ENCODE data around the gene WNT7B.

DNA sequence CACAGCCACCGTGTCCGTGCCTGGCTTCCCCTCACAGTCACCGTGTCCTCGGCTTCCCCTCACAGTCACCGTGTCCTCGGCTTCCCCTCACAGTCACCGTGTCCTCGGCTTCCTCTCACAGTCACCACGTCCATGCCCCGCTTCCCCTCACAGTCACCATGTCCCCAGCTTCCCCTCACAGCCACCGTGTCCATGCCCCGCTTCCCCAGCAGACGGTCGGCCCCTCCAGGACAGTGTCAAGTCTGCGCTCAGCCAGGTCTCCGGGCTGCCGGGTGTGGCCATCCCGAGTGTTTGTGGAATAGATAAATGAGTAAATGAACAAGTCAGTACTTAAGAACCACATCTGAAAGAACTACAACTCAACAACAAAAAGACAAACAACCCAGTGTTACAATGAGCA lies 23.8 kb downstream of the WNT7B start:
- TF ChIP-seq, protein P1, sequence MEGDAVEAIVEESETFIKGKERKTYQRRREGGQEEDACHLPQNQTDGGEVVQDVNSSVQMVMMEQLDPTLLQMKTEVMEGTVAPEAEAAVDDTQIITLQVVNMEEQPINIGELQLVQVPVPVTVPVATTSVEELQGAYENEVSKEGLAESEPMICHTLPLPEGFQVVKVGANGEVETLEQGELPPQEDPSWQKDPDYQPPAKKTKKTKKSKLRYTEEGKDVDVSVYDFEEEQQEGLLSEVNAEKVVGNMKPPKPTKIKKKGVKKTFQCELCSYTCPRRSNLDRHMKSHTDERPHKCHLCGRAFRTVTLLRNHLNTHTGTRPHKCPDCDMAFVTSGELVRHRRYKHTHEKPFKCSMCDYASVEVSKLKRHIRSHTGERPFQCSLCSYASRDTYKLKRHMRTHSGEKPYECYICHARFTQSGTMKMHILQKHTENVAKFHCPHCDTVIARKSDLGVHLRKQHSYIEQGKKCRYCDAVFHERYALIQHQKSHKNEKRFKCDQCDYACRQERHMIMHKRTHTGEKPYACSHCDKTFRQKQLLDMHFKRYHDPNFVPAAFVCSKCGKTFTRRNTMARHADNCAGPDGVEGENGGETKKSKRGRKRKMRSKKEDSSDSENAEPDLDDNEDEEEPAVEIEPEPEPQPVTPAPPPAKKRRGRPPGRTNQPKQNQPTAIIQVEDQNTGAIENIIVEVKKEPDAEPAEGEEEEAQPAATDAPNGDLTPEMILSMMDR (IDR thresholded peaks at IDR 0.05): no peak
- TF ChIP-seq POLR2A (IDR thresholded peaks at IDR 0.05): no peak
- no peak for TF ChIP-seq POLR2AphosphoS5 (IDR thresholded peaks at IDR 0.05)
